Fibroblast of the aortic adventitia (primary cell): Measurements from ENCODE around the gene PYGL. TPM values are rescaled to one million over a fixed set of nuclear protein-coding genes. Genes with fewer than 3 reads are reported as not detected.
A peak's percentile ranks its signal among the peaks of the same experiment; 100 is the strongest.

Experiments used
- DNase-seq: peaks from one replicate; pipeline ENCODE4 v3.0.0-alpha.2; 2010; ENCODE audit warnings: low read depth
- H3K4me3 ChIP-seq: 2 replicates; pipeline ENCODE4 v1.5.1; 2011; ENCODE audit warnings: low read depth, mild to moderate bottlenecking, control low read depth, low read length, moderate library complexity
- CTCF ChIP-seq: IDR thresholded peaks from 2 replicates; pipeline ENCODE4 v1.5.1; 2011; ENCODE audit warnings: mild to moderate bottlenecking, low read length, control low read depth, inconsistent platforms; ENCODE audit not compliant: insufficient read depth
- total RNA-seq: library from RNA; depleted of rRNA; stranded (reverse); fragments of >200 nt; gene quantifications from 2 replicates; pipeline ENCODE4 v1.2.3, GENCODE V29; 2012; ENCODE audit warnings: low replicate concordance

Gene PYGL
- total RNA-seq, 1 donor = 39.3 TPM

- no peak for TF ChIP-seq CTCF
- DNase-seq = no peak
- no peak within 1 kb of the TSS for H3K4me3 ChIP-seq
Observed at GRCh38 chr14:50871914-50872732, 72.2 kb downstream of the PYGL start, which contains the start of gene ABHD12B. ABHD12B (plus strand) TSS chr14:50872053; CDS start chr14:50872175, 122 bp downstream.

GRCh38 chr14:50871228-50871627, 73.1 kb downstream of the PYGL start:
- H3K4me3 ChIP-seq = no peak overlapping the region
- no peak for TF ChIP-seq CTCF
- DNase-seq = no peak

GRCh38 chr14:50865391-50866076, 78.7 kb downstream of the PYGL start:
- no peak for TF ChIP-seq CTCF
- peak; percentile 34 for DNase-seq
- no peak overlapping the region for H3K4me3 ChIP-seq

GRCh38 chr14:50864946-50865345, 79.3 kb downstream of the PYGL start:
- no peak for DNase-seq
- TF ChIP-seq CTCF = no peak
- no peak overlapping the region for H3K4me3 ChIP-seq

- no peak overlapping the region for H3K4me3 ChIP-seq
- DNase-seq = no peak
- no peak for TF ChIP-seq CTCF
Observed at GRCh38 chr14:50864237-50864636, 80.0 kb downstream of the PYGL start.

- DNase-seq = peak; percentile 75
Observed at GRCh38 chr14:50862036-50862570, 82.2 kb downstream of the PYGL start.

More at GRCh38 chr14:50862036-50862570, 82.2 kb downstream of the PYGL start:
- no peak overlapping the region for H3K4me3 ChIP-seq
- no peak for TF ChIP-seq CTCF
